ENCODE data around the gene R3HDM2. TPM values are rescaled to one million over a fixed set of nuclear protein-coding genes. Genes with fewer than 3 reads are reported as not detected.

Gene R3HDM2
- polyA plus RNA-seq, 1 donor from 2014 or later, result 11.1 TPM

- no peak for TF ChIP-seq POLR2AphosphoS5 (IDR thresholded peaks at IDR 0.05)
- TF ChIP-seq CTCF (IDR thresholded peaks at IDR 0.05; ENCODE audit: poor library complexity, severe bottlenecking), result no peak
- TF ChIP-seq SMC3 (conservative IDR thresholded peaks at IDR 0.05; ENCODE audit: poor library complexity), result no peak
- TF ChIP-seq REST (IDR thresholded peaks at IDR 0.05; ENCODE audit: borderline replicate concordance), result no peak
- no peak for TF ChIP-seq RAD21 (conservative IDR thresholded peaks at IDR 0.05)
- TF ChIP-seq EZH2 (IDR thresholded peaks at IDR 0.05; ENCODE audit: borderline replicate concordance, insufficient read depth, low read length, poor library complexity, severe bottlenecking), result peak; percentile 93
- Histone ChIP-seq H3K36me3 (ENCODE audit: insufficient read depth, low read length) (no peaks in the 10 kb centered on the region), H3K27me3 (ENCODE audit: insufficient read depth, low read depth, low read length) (peaks cover 93% of the 10 kb centered on the region), H2AFZ (ENCODE audit: low read depth, low read length) (no peak overlapping the region), H3K4me2 (ENCODE audit: low read length) (no peak overlapping the region), H3K79me2 (replicated peaks; ENCODE audit: insufficient read depth, low read length) (no peaks in the 10 kb centered on the region), H3K4me3 (ENCODE audit: low read length) (peak overlapping the region; percentile 61), H3K9ac (ENCODE audit: low read length) (peak overlapping the region; percentile 5), H3K9me3 (ENCODE audit: low read length) (no peaks in the 10 kb centered on the region), H3K27ac (ENCODE audit: low read length) (no peak overlapping the region), H3F3A (ENCODE audit: insufficient read depth, low read length, poor library complexity, severe bottlenecking) (no peaks in the 10 kb centered on the region), H3K9me2 (ENCODE audit: insufficient read depth, low read length) (no peaks in the 10 kb centered on the region), H4K20me1 (ENCODE audit: insufficient read depth) (no peaks in the 10 kb centered on the region)
Observed at GRCh38 chr12:57475271-57476161, 44.7 kb upstream of the R3HDM2 start.

GRCh38 chr12:57474862-57475261 lies 44.0 kb upstream of the R3HDM2 start:
- H3F3A ChIP-seq (ENCODE audit: insufficient read depth, low read length, poor library complexity, severe bottlenecking), result no peaks in the 10 kb centered on the region
- no peaks in the 10 kb centered on the region for H3K79me2 ChIP-seq (replicated peaks; ENCODE audit: insufficient read depth, low read length)
- no peak overlapping the region for H3K4me2 ChIP-seq (ENCODE audit: low read length)
- no peak overlapping the region for H2AFZ ChIP-seq (ENCODE audit: low read depth, low read length)
- H3K9ac ChIP-seq (ENCODE audit: low read length), result peak overlapping the region; percentile 5
- peaks cover 91% of the 10 kb centered on the region for H3K27me3 ChIP-seq (ENCODE audit: insufficient read depth, low read depth, low read length)
- no peak overlapping the region for H3K27ac ChIP-seq (ENCODE audit: low read length)
- no peaks in the 10 kb centered on the region for H4K20me1 ChIP-seq (ENCODE audit: insufficient read depth)
- peak overlapping the region; percentile 61 for H3K4me3 ChIP-seq (ENCODE audit: low read length)
- H3K9me2 ChIP-seq (ENCODE audit: insufficient read depth, low read length), result no peaks in the 10 kb centered on the region
- TF ChIP-seq EP300 (conservative IDR thresholded peaks at IDR 0.05; ENCODE audit: poor library complexity, severe bottlenecking), result no peak
- no peak for TF ChIP-seq MXI1 (conservative IDR thresholded peaks at IDR 0.05; ENCODE audit: poor library complexity, severe bottlenecking)
- TF ChIP-seq EZH2 (IDR thresholded peaks at IDR 0.05; ENCODE audit: borderline replicate concordance, insufficient read depth, low read length, poor library complexity, severe bottlenecking), result no peak
- no peak for TF ChIP-seq TAF1 (IDR thresholded peaks at IDR 0.05; ENCODE audit: low read depth)
- TF ChIP-seq RAD21 (conservative IDR thresholded peaks at IDR 0.05), result no peak
- no peak for TF ChIP-seq CTCF (IDR thresholded peaks at IDR 0.05; ENCODE audit: poor library complexity, severe bottlenecking)
- TF ChIP-seq REST (IDR thresholded peaks at IDR 0.05; ENCODE audit: borderline replicate concordance), result no peak
- no peak for TF ChIP-seq POLR2AphosphoS5 (IDR thresholded peaks at IDR 0.05)
- no peak for TF ChIP-seq SMC3 (conservative IDR thresholded peaks at IDR 0.05; ENCODE audit: poor library complexity)
- H3K9me3 ChIP-seq (ENCODE audit: low read length), result no peaks in the 10 kb centered on the region
- H3K36me3 ChIP-seq (ENCODE audit: insufficient read depth, low read length), result no peaks in the 10 kb centered on the region

Data from neural cell (in vitro differentiated cells).